Activated CD8-positive, alpha-beta memory T cell treated with anti-CD3 and anti-CD28 coated beads, Interleukin-2, amount 50 U/mL, for 1 hour (primary cell): ENCODE measurements around the gene DTX2.
"Not testable (repeated sequence)": the region's sequence is repeated elsewhere in the genome, so short reads cannot be mapped to it uniquely, and the experiment has no call there.

Experiments used
- DNase-seq: peaks from one replicate; pipeline ENCODE4 v3.0.0-alpha.2; 2020; ENCODE audit errors: extremely low read depth

The DTX2 gene

GRCh38 chr7:76487969-76488368, 26.5 kb downstream of the DTX2 start:
- not testable (repeated sequence) for DNase-seq

- DNase-seq, result not testable (repeated sequence)
Observed at GRCh38 chr7:76492139-76492538, 30.6 kb downstream of the DTX2 start.

DNA sequence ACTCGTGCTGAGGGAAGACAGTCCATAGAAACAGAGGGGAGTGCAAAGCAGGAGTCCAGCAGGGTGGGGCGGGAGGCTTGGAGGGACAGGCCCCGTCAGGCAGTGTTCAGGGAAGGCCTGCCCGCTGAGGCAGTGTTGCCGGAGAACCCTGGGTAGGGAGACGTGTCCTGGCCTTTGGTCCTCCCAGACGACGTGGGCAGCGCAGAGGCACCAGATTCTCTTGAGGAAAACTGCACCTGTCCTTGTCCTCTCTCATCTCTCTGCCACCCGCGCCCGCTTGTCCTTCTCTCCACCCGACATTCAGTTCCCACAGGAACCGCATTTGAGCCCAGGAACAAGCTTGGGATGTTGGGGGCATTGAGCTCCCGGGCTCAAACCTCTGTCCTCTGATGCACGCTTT, 34.2 kb downstream of the DTX2 start:
- not testable (repeated sequence) for DNase-seq

DNA sequence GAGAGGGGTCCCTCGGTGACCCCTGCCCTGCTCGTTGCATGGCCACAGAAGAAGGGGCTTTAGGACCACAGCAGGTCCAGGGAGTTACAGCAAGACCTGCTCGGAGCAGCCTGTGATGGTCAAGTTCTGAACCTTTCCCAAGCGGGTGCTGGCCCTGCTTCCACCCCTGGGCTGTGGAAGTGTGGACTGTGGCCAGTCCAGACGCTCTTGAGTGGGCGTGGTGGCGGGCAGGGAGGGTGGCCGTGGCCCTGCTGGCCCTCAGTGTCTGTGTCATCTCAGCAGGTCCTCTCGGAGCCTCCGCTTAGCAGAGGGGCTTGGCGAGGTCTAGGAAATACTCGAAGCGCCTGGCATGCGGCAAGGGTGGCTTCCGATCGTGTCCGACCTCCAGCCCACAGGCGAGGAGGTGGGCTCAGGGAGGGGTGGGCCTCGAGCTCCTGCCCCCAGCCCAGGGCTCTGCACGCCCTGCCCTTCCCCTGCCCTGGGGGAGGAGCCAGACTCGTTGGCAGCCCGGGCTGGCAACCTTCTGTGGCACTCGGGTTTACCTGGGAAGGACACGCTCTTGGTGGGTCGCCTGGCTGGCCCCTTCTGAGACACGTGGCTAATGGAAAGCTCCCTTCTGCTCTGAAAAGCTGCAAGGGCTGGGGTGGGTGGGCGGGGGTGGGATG, 36.5 kb downstream of the DTX2 start:
- DNase-seq, result not testable (repeated sequence)

DNA sequence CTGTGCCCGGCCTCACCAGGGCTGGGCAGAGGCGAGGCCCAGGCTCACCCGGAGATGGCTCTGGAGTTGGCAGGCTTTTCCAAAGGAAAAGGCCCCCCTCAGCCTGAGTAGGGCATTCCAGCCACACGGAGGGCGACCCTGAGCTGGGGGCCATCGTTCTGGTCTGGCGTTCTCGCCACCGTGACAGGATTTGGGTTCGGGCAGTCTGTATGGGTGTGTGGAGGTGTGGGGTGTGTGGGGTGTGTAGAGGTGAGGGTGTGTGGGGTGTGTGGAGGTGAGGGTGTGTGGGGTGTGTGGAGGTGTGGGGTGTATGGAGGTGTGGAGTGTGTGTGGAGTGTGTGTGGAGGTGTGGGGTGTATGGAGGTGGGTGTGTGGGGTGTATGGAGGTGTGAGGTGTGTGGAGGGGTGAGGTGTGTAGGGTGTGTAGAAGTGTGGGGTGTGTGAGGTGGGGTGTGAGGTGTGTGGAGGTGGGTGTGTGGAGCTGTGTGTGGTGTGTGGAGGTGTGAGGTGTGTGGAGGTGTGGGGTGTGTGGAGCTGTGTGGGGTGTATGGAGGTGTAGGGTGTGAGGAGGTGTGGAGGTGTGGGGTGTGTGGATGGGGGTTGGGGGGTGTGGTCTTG, 37.2 kb downstream of the DTX2 start:
- not testable (repeated sequence) for DNase-seq

DNA sequence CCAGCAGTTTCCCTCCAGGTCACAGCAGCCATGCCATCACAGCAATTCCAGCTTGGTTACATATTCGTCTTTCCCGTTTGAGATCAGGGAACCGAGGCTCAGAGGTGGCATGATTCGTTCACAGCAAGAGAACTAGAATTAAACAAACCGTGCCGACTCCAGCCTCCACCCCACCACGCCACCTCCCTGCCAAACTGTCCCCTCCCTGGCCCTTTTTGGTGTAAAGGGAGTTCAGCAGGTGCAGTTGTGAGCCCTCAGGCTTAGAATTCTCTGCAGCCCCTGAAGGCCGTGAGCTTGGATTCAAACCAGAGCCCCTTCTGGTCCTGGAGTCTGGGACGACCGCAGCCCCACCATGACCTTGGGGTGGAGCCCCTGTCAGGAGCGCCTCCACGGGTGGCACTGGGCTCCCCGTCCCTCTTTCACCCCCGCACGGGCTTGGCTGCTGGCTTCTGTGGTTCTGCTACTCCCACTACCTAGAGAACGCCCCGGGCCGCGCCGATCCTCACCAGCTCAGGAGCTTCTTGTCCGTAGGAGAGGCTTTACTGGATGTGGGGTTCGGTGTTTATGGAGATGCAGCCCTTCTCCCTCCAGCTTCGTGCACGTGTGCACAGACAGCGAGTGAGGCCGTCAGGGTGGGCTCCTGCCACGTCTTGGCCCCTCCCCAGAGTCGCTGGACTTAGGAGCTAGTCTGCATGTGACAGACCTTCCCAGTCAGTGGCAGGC, 37.9 kb downstream of the DTX2 start:
- DNase-seq, result not testable (repeated sequence)

GRCh38 chr7:76499924-76500241, 38.4 kb downstream of the DTX2 start:
- DNase-seq, result not testable (repeated sequence)

- not testable (repeated sequence) for DNase-seq
Observed at GRCh38 chr7:76502224-76502623, 40.7 kb downstream of the DTX2 start.

- DNase-seq, result not testable (repeated sequence)
Observed at GRCh38 chr7:76502836-76503235, 41.3 kb downstream of the DTX2 start.

DNA sequence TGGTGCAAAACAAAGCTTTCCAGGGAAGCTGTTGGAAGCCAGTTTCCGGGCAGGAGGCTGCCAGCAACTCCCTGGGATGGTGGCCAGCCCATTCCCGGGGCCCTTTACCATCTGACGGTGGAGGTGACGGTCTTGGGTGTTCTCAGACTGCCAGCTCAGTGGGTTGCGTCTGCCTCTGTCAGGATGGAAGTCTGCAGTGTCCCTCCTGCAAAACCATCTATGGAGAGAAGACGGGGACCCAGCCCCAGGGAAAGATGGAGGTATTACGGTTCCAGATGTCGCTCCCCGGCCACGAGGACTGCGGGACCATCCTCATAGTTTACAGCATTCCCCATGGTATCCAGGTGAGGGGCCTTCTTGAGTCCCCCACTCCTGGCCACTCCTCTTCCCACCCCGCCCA, 41.7 kb downstream of the DTX2 start:
- DNase-seq, result not testable (repeated sequence)

DNA sequence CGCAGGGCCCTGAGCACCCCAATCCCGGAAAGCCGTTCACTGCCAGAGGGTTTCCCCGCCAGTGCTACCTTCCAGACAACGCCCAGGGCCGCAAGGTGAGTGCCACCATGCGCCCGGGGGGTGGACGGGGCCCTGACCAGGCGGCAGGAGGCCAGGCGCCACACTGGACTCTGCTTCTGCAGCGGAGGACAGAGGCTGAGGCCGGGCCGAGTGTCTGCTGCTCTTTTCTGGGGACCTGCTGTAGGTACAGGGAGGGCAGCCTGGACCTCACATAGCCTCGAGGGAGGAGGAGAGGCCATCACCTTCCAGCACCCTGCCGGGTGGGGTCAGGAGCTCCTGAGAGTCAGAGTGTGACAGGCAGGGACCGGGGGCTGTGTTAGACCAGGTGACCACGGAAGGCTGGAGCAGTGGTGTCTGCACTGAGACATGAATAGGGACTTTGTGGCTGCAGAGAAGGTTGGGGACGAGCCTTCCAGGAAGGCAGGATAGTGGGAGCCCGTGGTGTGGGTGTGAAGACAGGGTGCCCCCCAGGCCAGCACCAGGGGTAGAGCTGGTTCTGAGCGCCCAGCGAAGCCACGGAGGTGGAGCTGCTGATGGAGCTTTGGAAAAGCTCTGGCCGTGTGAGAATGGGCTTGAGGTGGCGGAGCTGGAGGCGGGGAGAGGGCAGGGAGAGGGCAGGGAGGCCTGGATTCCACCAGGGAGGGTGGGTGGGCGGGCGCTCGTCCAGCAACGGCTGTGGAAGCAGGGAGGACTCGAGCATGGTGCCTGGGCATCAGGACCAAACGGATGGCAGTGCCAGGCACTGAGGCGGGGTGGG, 43.0 kb downstream of the DTX2 start:
- DNase-seq, result not testable (repeated sequence)

DNA sequence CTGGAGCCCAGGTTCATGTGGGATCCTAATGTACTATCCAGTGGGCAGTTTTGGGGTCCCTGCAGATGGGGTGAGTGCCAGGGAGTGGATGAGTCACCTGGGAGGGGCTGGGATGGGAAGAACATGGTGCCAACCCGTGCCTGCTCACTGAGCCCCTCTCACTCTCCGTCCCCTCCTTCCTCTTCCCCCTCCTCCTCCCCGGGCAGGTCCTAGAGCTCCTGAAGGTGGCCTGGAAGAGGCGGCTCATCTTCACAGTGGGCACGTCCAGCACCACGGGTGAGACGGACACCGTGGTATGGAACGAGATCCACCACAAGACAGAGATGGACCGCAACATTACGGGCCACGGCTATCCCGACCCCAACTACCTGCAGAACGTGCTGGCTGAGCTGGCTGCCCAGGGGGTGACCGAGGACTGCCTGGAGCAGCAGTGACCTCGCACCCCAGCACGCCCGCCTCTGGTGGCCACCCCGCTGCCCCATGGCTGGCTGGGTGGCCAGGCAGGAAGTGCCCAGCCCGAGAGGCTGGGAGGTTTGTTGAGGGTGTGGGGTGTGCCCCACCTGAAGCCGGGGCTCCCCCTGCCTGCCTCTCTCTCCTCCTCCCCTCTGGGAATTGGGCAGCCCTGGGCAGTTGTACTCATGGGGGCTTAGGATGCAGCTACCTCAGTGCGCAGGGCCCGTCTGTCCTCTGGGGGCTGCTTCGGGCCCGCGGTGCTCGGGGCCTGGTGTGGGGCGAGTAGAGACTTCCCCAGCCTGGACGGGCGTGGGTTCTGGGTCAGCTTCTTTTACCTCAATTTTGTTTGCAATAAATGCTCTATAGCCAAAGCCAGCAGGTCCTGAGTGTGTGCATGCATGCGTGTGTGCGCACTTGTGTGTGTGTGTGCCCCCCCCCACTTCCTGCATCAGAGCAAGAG, 43.9 kb downstream of the DTX2 start:
- no peak for DNase-seq

DNA sequence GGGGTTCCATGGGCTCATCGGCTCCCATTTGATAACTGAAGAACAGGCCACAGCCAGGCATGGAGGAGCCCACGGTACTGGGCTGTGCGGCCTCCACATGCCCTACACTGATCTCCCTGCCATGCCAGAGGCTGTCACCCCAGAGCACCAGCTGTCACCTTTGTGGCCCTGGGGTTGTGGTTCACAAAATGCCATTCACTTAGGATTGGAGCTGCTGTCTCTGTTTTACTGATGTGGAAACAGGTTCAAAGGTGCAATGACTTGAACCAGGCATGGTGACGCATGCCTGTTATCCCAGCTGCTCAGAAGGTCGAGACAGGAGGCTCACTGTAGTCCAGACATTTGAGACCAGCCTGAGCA, 44.6 kb downstream of the DTX2 start:
- no peak for DNase-seq

DNA sequence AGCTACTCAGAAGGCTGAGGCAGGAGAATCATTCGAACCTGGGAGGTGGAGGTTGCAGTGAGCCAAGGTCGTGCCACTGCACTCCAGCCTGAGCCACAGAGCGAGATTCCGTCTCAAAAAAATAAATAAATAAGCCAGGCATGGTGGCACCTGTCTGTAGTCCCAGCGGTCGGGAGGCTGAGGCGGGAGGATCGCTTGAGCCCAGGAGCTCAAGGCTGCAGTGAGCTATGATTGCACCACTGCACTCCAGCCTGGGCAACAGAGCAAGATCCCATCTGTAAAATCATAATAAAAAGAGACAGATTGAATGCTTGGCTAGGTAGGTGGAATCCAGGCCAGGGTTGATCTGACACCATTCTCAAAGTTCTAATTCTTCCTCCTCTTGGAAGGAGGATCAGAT, 45.1 kb downstream of the DTX2 start:
- not testable (repeated sequence) for DNase-seq

GRCh38 chr7:76507723-76508406, 46.4 kb downstream of the DTX2 start:
- no peak for DNase-seq

DNA sequence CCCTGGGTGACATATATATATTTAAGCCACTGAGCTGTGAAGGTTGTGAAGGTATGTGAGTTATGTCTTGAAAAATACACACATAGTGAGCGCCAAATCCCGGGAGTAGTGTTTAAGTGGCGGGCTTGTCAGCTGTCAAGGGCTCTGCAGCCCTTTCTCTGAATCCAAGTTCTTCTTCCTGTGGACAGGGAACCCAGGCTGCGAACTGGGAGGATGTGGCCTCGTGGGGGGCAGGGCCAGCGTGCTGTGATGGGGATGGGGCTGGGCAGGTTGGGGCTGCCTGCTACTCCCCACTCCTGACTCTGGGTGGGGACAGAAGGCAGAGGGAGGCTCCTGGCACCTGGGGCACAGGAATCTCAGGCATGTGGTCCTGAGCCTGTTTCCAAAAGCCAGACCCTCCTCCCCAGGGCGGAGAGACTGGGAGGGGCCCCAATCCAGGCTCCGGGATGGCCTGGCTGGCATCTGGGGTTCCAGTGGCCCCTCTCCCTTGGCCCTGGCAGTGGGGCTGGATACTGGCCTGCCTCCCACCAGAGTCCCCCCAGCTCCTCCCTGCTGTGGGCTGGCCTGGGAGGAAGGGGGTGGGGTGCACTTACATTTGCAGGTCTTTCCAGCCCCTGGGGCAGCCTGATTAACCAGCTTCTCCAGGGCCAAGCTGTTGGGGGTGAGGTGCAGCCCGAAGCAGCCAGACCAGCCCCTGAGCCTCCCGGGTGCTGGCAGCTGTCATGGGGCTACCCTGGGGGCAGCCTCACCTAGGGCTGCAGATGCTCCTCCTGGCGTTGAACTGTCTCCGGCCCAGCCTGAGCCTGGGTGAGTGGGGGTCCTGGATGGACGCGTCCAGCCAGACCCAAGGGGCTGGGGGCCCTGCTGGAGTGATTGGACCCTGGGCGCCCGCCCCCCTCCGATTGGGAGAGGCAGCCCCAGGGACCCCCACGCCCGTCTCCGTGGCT, 48.7 kb downstream of the DTX2 start, which contains the start of gene UPK3B:
UPK3B (plus strand) TSS at position 622 of the 947 bp plus-strand sequence; CDS start at position 723, 101 bp downstream.
- DNase-seq, result no peak

GRCh38 chr7:76511200-76511910, 49.8 kb downstream of the DTX2 start:
- DNase-seq, result not testable (repeated sequence)
